Activated B cell treated with CpG ODN at 0.5 μM for 24 hours (primary cell): ENCODE data around the gene HLA-DQB2. TPM values are rescaled to one million over a fixed set of nuclear protein-coding genes. Genes with fewer than 3 reads are reported as not detected.
A peak's percentile ranks its signal among the peaks of the same experiment; 100 is the strongest.
"Not testable (repeated sequence)": the region's sequence is repeated elsewhere in the genome, so short reads cannot be mapped to it uniquely, and the experiment has no call there.

Experiments used
- ATAC-seq: fragments of 200-7000 bp; cut with Tn5 transposase; one replicate; pipeline ENCODE4 v1.10.0; 2021; ENCODE audit warnings: low read depth, mild to moderate bottlenecking, moderate library complexity
- CTCF ChIA-PET: fragments of 350-600 bp; sonication (Branson Sonifier 250); formaldehyde crosslinking; loops from one replicate; lab custom pipeline; 2021; ENCODE audit warnings: antibody characterized with exemption; lab: Charles Lee
- POLR2A ChIA-PET: fragments of 350-600 bp; sonication (Branson Sonifier 250); formaldehyde crosslinking; loops from one replicate; lab custom pipeline; 2021; ENCODE audit warnings: antibody characterized with exemption; lab: Charles Lee
- DNase-seq: peaks from one replicate; pipeline ENCODE4 v3.0.0; 2022
- H3K27ac Mint-ChIP-seq: one replicate; pipeline ENCODE4 v1.8.0; 2020; ENCODE audit warnings: mixed read lengths
- H3K27me3 Mint-ChIP-seq: one replicate; pipeline ENCODE4 v1.8.0; 2021; ENCODE audit warnings: mixed read lengths
- H3K36me3 Mint-ChIP-seq: one replicate; pipeline ENCODE4 v1.8.0; 2021; ENCODE audit warnings: low read depth, mixed read lengths
- H3K4me1 Mint-ChIP-seq: one replicate; pipeline ENCODE4 v1.8.0; 2021; ENCODE audit warnings: mixed read lengths
- H3K4me3 Mint-ChIP-seq: one replicate; pipeline ENCODE4 v1.8.0; 2020; ENCODE audit warnings: mild to moderate bottlenecking, mixed read lengths
- H3K9me3 Mint-ChIP-seq: one replicate; pipeline ENCODE4 v1.8.0; 2020; ENCODE audit warnings: mixed read lengths
- CTCF ChIP-seq: fragments of 200-600 bp; IDR thresholded peaks from one replicate; pipeline ENCODE4 v1.8.0; 2022; ENCODE audit warnings: antibody characterized with exemption, mild to moderate bottlenecking
- intact Hi-C: fragments of 100-400 bp; cut with micrococcal nuclease; formaldehyde crosslinking; loops from one replicate; pipeline ENCODE4 v1.15.1; 2024
- total RNA-seq: library from RNA; stranded (reverse); gene quantifications from 2 replicates; pipeline ENCODE4 v1.2.3, GENCODE V29; 2022

Gene HLA-DQB2
- total RNA-seq, 1 donor from 2014 or later: 95.7 TPM

GRCh38 chr6:32792901-32793435, 29.6 kb upstream of the HLA-DQB2 start:
- POLR2A ChIA-PET: interaction anchor here (1.5 to 2.5 kb wide), 4 partner anchors 21 to 74 kb away, joined by 4 to 16 read pairs (median 10); partner anchors contain the start of genes PSMB9, TAP1 and TAP2
- Mint-ChIP-seq H3K27me3 (no peaks in the 10 kb centered on the region), H3K4me1 (peaks cover 40% of the 10 kb centered on the region), H3K4me3 (no peak overlapping the region), H3K36me3 (no peaks in the 10 kb centered on the region), H3K27ac (no peak overlapping the region), H3K9me3 (no peaks in the 10 kb centered on the region)
- no peak for DNase-seq
- TF ChIP-seq CTCF: no peak
- ATAC-seq: no peak
- intact Hi-C loops: loop anchor here (10.0 kb wide), 1 partner anchor 748 kb away; no protein-coding TSS in a partner anchor
- CTCF ChIA-PET: interaction anchor here (0.9 to 3.2 kb wide), 7 partner anchors 10 to 548 kb away, joined by 3 to 33 read pairs (median 9); partner anchors contain the start of gene TAP2

GRCh38 chr6:32790306-32790705, 27.0 kb upstream of the HLA-DQB2 start:
- Mint-ChIP-seq H3K36me3 (no peaks in the 10 kb centered on the region), H3K4me3 (no peak overlapping the region), H3K27ac (no peak overlapping the region), H3K27me3 (no peaks in the 10 kb centered on the region), H3K4me1 (peaks cover 20% of the 10 kb centered on the region), H3K9me3 (no peaks in the 10 kb centered on the region)
- intact Hi-C loops: loop anchor here (10.0 kb wide), 1 partner anchor 746 kb away; no protein-coding TSS in a partner anchor
- TF ChIP-seq CTCF: no peak
- no peak for DNase-seq
- ChIA-PET CTCF (no interaction called here), POLR2A (no interaction called here)
- ATAC-seq: no peak

GRCh38 chr6:32785781-32786533, 22.6 kb upstream of the HLA-DQB2 start:
- intact Hi-C loops: loop anchor here (1.0 to 5.0 kb wide), 3 partner anchors 69 to 373 kb away; no protein-coding TSS in a partner anchor
- Mint-ChIP-seq H3K27ac (no peak overlapping the region), H3K36me3 (peaks cover 2% of the 10 kb centered on the region), H3K27me3 (no peaks in the 10 kb centered on the region), H3K4me3 (no peak overlapping the region), H3K9me3 (peaks cover 7% of the 10 kb centered on the region), H3K4me1 (peaks cover 2% of the 10 kb centered on the region)
- ChIA-PET CTCF (interaction anchor here (0.7 to 6.3 kb wide), 39 partner anchors 9 to 739 kb away, joined by 3 to 149 read pairs (median 4); partner anchors contain the start of gene TAP2), POLR2A (interaction anchor here (0.7 to 1.6 kb wide), 10 partner anchors 25 to 590 kb away, joined by 3 to 6 read pairs (median 3); partner anchors contain the start of genes HLA-DQB1 and TAP2)
- DNase-seq: no peak
- no peak for TF ChIP-seq CTCF
- peak; percentile 88 for ATAC-seq

GRCh38 chr6:32782923-32783322, 19.6 kb upstream of the HLA-DQB2 start:
- H3K9me3 Mint-ChIP-seq, H3K27me3 Mint-ChIP-seq, H3K4me3 Mint-ChIP-seq, H3K36me3 Mint-ChIP-seq, H3K27ac Mint-ChIP-seq, intact Hi-C loops, DNase-seq, ATAC-seq, H3K4me1 Mint-ChIP-seq, POLR2A ChIA-PET: not testable (repeated sequence)
- CTCF ChIA-PET: interaction anchor here (1.3 to 1.9 kb wide), 2 partner anchors 79 to 369 kb away, joined by 3 to 7 read pairs; no protein-coding TSS in a partner anchor

GRCh38 chr6:32779036-32779435, 15.7 kb upstream of the HLA-DQB2 start:
- no peak for TF ChIP-seq CTCF
- ChIA-PET POLR2A (interaction anchor here (0.7 kb wide), 1 partner anchor 701 kb away, joined by 3 read pairs; no protein-coding TSS in a partner anchor), CTCF (no interaction called here)
- peaks cover 7% of the 10 kb centered on the region for H3K9me3 Mint-ChIP-seq
- ATAC-seq (no peak), DNase-seq (no peak)
- H3K4me1 Mint-ChIP-seq: peaks cover 13% of the 10 kb centered on the region
- intact Hi-C loops: no loop called here
- H3K4me3 Mint-ChIP-seq: no peak overlapping the region
- no peaks in the 10 kb centered on the region for H3K27me3 Mint-ChIP-seq
- H3K36me3 Mint-ChIP-seq: peaks cover 2% of the 10 kb centered on the region
- H3K27ac Mint-ChIP-seq: no peak overlapping the region
